ENCODE measurements around the gene ARSH.
"Not testable (repeated sequence)": the region's sequence is repeated elsewhere in the genome, so short reads cannot be mapped to it uniquely, and the experiment has no call there.

The ARSH gene

GRCh38 chrX:3044671-3045070 lies 38.3 kb downstream of the ARSH start:
- no peak for DNase-seq

- DNase-seq, result no peak
These were observed 40.2 kb downstream of the ARSH start for GRCh38 chrX:3046253-3047240.

DNA sequence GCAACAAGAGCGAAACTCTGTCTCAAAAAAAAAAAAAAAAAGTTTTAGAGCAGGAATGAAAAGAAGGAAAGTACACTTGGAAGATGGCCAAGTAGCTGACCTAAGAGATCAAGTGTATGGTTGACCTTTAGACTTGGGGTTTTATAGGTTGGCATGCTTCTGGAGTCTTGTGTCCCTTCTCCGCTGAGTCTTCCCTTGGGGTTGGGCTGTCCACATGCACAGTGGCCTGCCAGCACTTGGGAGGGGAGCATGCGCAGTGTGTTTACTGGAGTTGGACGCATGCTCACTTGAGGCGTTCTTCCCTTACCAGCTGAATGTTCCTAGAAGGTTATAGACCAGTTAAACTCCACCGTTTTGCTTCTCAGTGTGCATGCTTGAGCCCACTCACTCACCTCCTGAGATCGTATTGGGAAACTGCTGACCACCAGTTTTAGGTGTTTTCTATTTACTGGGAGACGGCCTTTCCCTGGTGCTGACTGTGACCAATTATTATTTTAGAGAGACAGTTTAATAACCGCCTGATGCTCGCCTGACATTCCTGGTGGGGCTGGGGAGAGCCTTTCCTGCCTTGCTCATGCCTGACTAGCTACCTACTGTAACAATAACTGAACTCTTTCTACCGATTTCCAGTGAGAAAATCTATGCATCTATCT lies 44.3 kb downstream of the ARSH start:
- DNase-seq, result not testable (repeated sequence)

- no peak for DNase-seq
These were observed 46.5 kb downstream of the ARSH start for GRCh38 chrX:3052860-3053259.

- no peak for DNase-seq
These were observed 60.2 kb downstream of the ARSH start for GRCh38 chrX:3066555-3066954.

- no peak for DNase-seq
These were observed 69.6 kb downstream of the ARSH start for GRCh38 chrX:3075959-3076358.

DNA sequence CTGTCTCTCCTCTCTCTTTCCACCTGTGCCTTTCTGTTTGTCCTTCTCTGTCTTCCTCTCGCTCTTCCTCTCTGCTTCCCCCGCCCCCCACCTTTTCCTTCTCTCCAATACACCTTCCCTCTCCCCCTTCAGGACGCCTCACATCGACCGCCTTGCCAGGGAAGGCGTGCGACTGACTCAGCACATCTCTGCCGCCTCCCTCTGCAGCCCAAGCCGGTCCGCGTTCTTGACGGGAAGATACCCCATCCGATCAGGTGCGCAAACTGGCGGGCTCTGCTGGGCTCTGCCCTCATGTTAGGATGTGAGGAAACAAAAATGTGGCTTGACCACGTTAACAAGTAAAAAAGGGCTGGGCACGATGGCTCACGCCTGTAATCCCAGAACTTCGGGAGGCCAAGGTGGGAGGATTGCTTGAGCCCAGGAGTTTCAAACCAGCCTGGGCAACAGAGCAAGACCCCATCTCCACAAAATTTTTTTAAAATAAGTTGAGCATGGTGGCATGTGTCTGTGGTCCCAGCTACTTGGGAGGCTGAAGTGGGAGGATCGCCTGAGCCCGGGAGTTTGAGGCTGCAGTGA lies 70.2 kb downstream of the ARSH start:
- no peak for DNase-seq
